Endothelial cell of umbilical vein (primary cell): Measurements from ENCODE around the gene DLL3. TPM values are rescaled to one million over a fixed set of nuclear protein-coding genes. Genes with fewer than 3 reads are reported as not detected.

Experiments used
- BruUV-seq: library from RNA; stranded (reverse); fragments of 400-500 nt; replicated peaks from 2 replicates; lab custom pipeline; 2021; lab: Mats Ljungman, UMichigan
- CTCF ChIA-PET: fragments of 300-600, 350-600 bp; sonication (Branson Sonifier 250); formaldehyde crosslinking; loops from one replicate; lab custom pipeline; 2021; ENCODE audit warnings: antibody characterized with exemption, inconsistent platforms; lab: Charles Lee
- POLR2A ChIA-PET: fragments of 300-600, 350-600 bp; sonication (Branson Sonifier 250); formaldehyde crosslinking; loops from one replicate; lab custom pipeline; 2021; ENCODE audit warnings: antibody characterized with exemption, inconsistent platforms; lab: Charles Lee
- DNase-seq: peaks from one replicate; pipeline ENCODE4 v3.0.0-alpha.2; 2011; ENCODE audit warnings: low read depth, low spot score
- FAIRE-seq: peaks from 2 replicates; lab custom pipeline; 2011; peaks lifted over from hg19 to GRCh38; lab: Jason Lieb, UNC
- H2AFZ ChIP-seq: 2 replicates; pipeline ENCODE4 v1.6.0; 2012; ENCODE audit warnings: low read depth, low read length, control low read depth, inconsistent platforms
- H3K27ac ChIP-seq: 2 replicates; pipeline ENCODE4 v1.5.1; 2011; ENCODE audit warnings: low read depth, mild to moderate bottlenecking, control low read depth, low read length, moderate library complexity; ENCODE audit not compliant: insufficient read depth
- H3K27me3 ChIP-seq, 2 experiments: 2 replicates each; pipeline versions ENCODE4 v1.6.0 to v1.6.1; 2011; ENCODE audit warnings: low read length in 2 of 2, mixed read lengths in 1 of 2; ENCODE audit not compliant: control insufficient read depth in 2 of 2, insufficient read depth in 2 of 2
- H3K36me3 ChIP-seq, 2 experiments: 2 replicates in 1 of 2; 3 replicates in 1 of 2; pipeline ENCODE4 v1.5.1; 2011; ENCODE audit warnings: low read length in 2 of 2, mild to moderate bottlenecking in 1 of 2, moderate library complexity in 1 of 2; ENCODE audit not compliant: control insufficient read depth in 2 of 2, insufficient read depth in 2 of 2; ENCODE audit errors: extremely low read depth in 1 of 2
- H3K4me1 ChIP-seq: 3 replicates; pipeline ENCODE4 v1.5.1; 2011; ENCODE audit warnings: mild to moderate bottlenecking, low read length; ENCODE audit not compliant: control insufficient read depth, insufficient read depth; ENCODE audit errors: extremely low read depth
- H3K4me2 ChIP-seq: 2 replicates; pipeline ENCODE4 v1.6.1; 2011; ENCODE audit warnings: low read length, control low read depth, mixed read lengths; ENCODE audit not compliant: insufficient read depth
- H3K4me3 ChIP-seq, 3 experiments: fragments of 200-600 bp in 1 of 3; sonication (generic), shearing (Covaris generic) in 1 of 3; replicated peaks in 1 of 3; 2 replicates each; pipeline ENCODE4 v1.5.1; 2011 to 2016; ENCODE audit warnings: control low read depth in 3 of 3, low read length in 3 of 3, mild to moderate bottlenecking in 2 of 3, inconsistent platforms in 1 of 3, low read depth in 1 of 3, moderate library complexity in 1 of 3; ENCODE audit not compliant: insufficient read depth in 1 of 3
- H3K79me2 ChIP-seq: 2 replicates; pipeline ENCODE4 v1.6.0; 2012; ENCODE audit warnings: low read length, inconsistent platforms; ENCODE audit not compliant: control insufficient read depth, insufficient read depth
- H3K9ac ChIP-seq: replicated peaks from 2 replicates; pipeline ENCODE3; 2011; ENCODE audit warnings: low read length, control low read depth; ENCODE audit not compliant: insufficient read depth; ENCODE audit errors: extremely low read depth
- H3K9me1 ChIP-seq: replicated peaks from 3 replicates; pipeline ENCODE4 v1.6.0; 2011; ENCODE audit warnings: mild to moderate bottlenecking, low read length; ENCODE audit not compliant: control insufficient read depth, insufficient read depth; ENCODE audit errors: extremely low read depth
- H3K9me3 ChIP-seq: replicated peaks from 2 replicates; pipeline ENCODE4 v1.5.1; 2012; ENCODE audit warnings: low read length, inconsistent platforms; ENCODE audit not compliant: control insufficient read depth, insufficient read depth
- H4K20me1 ChIP-seq: replicated peaks from 2 replicates; pipeline ENCODE3; 2011; ENCODE audit warnings: mild to moderate bottlenecking, low read length; ENCODE audit not compliant: control insufficient read depth, insufficient read depth; ENCODE audit errors: extremely low read depth
- EZH2 ChIP-seq: IDR thresholded peaks from 2 replicates; pipeline ENCODE4 v1.6.1; 2012; ENCODE audit warnings: borderline replicate concordance, low read depth, mild to moderate bottlenecking, moderate library complexity, low read length, inconsistent platforms; ENCODE audit not compliant: severe bottlenecking
- FOS ChIP-seq: IDR thresholded peaks from 2 replicates; pipeline ENCODE4 v1.6.1; 2011; ENCODE audit warnings: mild to moderate bottlenecking, low read length, moderate library complexity, borderline replicate concordance; ENCODE audit not compliant: insufficient read depth
- GATA2 ChIP-seq: IDR thresholded peaks from 2 replicates; pipeline ENCODE4 v1.7.0; 2011; ENCODE audit warnings: low read depth, mild to moderate bottlenecking, moderate library complexity, mixed read lengths, low read length; ENCODE audit not compliant: insufficient read length, insufficient read depth
- JUN ChIP-seq: IDR thresholded peaks from 2 replicates; pipeline ENCODE4 v1.6.1; 2011; ENCODE audit warnings: borderline replicate concordance, low read depth; ENCODE audit not compliant: insufficient read length, insufficient read depth
- MYC ChIP-seq: IDR thresholded peaks from one replicate; pipeline ENCODE4 v1.6.1; 2011; ENCODE audit warnings: mild to moderate bottlenecking, low read depth, low read length
- dilution Hi-C: fragments of 300-500 bp; cut with MboI; formaldehyde crosslinking; loops from one replicate; pipeline ENCODE4 v1.15.0; 2019; ENCODE audit warnings: low sequenced_read_pairs; ENCODE audit not compliant: extremely low pct_ligation_motif_present
- intact Hi-C: fragments of 100-400 bp; cut with micrococcal nuclease; formaldehyde crosslinking; loops from one replicate; pipeline ENCODE4 v1.10.0; 2022
- polyA plus RNA-seq, 4 experiments: library from polyadenylated mRNA; depleted of rRNA in 3 of 4; stranded (reverse) in 3 of 4; unstranded in 1 of 4; fragments of >200 nt; gene quantifications; 2 replicates each; pipeline versions ENCODE4 v1.2.1 to v1.2.3, GENCODE V29; 2011 to 2012; ENCODE audit warnings: missing spikeins in 1 of 4
- total RNA-seq: library from RNA; stranded (reverse); gene quantifications from 2 replicates; pipeline ENCODE4 v1.2.3, GENCODE V29; 2021
- TF ChIP-seq, protein P1 (sequence below), 2 donors: IDR thresholded peaks; 1 replicate in 1 of 2; 2 replicates in 1 of 2; pipeline ENCODE4 v1.5.1; 2011; ENCODE audit warnings: low read length in 2 of 2, mild to moderate bottlenecking in 2 of 2, moderate library complexity in 2 of 2, control low read depth in 1 of 2, inconsistent platforms in 1 of 2, low read depth in 1 of 2; ENCODE audit not compliant: insufficient read depth in 1 of 2; ENCODE audit errors: extremely low read depth in 1 of 2

Gene DLL3
- total and polyA plus RNA-seq, 2 donors (not counting 3 experiments of a cell fraction or from before 2014, with no cell fraction given): 0.40 to 0.73 TPM

DNA sequence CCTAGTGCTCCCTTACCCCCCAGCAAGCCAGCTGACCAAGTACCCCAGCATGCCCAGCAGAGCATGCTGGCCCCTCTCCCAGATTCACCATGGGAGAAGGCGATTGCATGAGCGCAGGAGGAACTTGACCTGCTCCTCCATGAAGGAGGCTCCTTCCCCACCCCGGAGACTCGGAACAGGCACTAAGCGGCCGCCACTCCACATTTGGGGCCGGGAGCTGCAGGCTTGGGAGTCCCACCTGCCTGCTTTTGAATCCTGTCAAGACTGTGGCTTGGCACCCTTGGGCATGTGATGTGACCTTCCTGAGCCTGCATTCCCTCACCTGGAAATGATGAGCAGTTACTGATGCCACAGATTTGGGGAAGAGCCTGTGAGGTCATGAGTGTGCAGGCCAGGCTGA, 30.8 kb upstream of the DLL3 start:
- Histone ChIP-seq H3K4me2 (no peak overlapping the region), H3K4me3 (no peak overlapping the region), H3K9ac (no peak overlapping the region), H3K36me3 (peaks cover 17 to 70% of the 10 kb centered on the region in 2 experiments), H3K27me3 (no peaks in the 10 kb centered on the region), H3K9me3 (no peaks in the 10 kb centered on the region), H3K4me1 (no peaks in the 10 kb centered on the region), H3K27ac (no peak overlapping the region), H4K20me1 (no peaks in the 10 kb centered on the region), H3K79me2 (peaks cover 2% of the 10 kb centered on the region), H3K9me1 (no peaks in the 10 kb centered on the region), H2AFZ (no peak overlapping the region)
- POLR2A ChIA-PET: no interaction called here
- TF ChIP-seq MYC (no peak), JUN (no peak), GATA2 (no peak), EZH2 (no peak), FOS (no peak)
- TF ChIP-seq, protein P1, sequence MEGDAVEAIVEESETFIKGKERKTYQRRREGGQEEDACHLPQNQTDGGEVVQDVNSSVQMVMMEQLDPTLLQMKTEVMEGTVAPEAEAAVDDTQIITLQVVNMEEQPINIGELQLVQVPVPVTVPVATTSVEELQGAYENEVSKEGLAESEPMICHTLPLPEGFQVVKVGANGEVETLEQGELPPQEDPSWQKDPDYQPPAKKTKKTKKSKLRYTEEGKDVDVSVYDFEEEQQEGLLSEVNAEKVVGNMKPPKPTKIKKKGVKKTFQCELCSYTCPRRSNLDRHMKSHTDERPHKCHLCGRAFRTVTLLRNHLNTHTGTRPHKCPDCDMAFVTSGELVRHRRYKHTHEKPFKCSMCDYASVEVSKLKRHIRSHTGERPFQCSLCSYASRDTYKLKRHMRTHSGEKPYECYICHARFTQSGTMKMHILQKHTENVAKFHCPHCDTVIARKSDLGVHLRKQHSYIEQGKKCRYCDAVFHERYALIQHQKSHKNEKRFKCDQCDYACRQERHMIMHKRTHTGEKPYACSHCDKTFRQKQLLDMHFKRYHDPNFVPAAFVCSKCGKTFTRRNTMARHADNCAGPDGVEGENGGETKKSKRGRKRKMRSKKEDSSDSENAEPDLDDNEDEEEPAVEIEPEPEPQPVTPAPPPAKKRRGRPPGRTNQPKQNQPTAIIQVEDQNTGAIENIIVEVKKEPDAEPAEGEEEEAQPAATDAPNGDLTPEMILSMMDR (IDR thresholded peaks at IDR 0.05; ENCODE audit: extremely low read depth in 1 of 2, insufficient read depth in 1 of 2, low read depth in 1 of 2, low read length in 2 of 2): no peak
- DNase-seq (no peak), FAIRE-seq (no peak)
- intact Hi-C loops: no loop called here
- no TSS peak for BruUV-seq
- dilution Hi-C loops: no loop called here
- CTCF ChIA-PET: interaction anchor here (1.5 kb wide), 1 partner anchor 76 kb away, joined by 3 read pairs; the partner anchor contains the start of genes MED29 and PAF1
